GM12865 (cell line): ENCODE results near the gene FRMD1.

Experiments used
- DNase-seq: peaks from one replicate; pipeline ENCODE4 v3.0.0; 2010; ENCODE audit warnings: low read depth
- H3K4me3 ChIP-seq: 2 replicates; pipeline ENCODE4 v1.5.1; 2011; ENCODE audit warnings: mild to moderate bottlenecking, low read depth, low read length, control low read depth
- TF ChIP-seq, protein P1 (sequence below): IDR thresholded peaks from 2 replicates; pipeline ENCODE4 v1.5.1; 2011; ENCODE audit warnings: low read length, control low read depth, low read depth, inconsistent platforms; ENCODE audit not compliant: insufficient read depth; ENCODE audit errors: missing control alignments

The FRMD1 gene

DNA sequence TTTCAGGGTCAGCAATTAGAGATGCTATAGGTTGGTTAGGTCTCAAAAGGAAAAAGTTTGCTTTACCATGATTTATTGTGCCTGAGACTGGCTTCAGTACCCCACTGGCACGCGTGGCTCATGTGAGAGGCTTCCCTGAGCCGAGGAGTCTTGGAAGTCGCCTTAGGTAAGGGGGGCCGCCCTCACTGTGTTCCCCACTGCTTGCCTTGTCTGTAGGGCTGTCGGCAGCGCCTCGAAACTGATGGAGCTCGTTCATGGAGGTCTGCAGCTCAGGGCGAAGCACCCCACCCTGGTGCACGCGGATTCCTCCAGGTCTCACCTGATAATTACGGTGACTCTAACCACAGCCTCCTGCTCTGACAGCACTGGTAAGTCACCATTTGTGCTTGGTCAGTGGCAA, 39.2 kb downstream of the FRMD1 start:
- no peak for DNase-seq
- H3K4me3 ChIP-seq = no peak overlapping the region
- TF ChIP-seq, protein P1, sequence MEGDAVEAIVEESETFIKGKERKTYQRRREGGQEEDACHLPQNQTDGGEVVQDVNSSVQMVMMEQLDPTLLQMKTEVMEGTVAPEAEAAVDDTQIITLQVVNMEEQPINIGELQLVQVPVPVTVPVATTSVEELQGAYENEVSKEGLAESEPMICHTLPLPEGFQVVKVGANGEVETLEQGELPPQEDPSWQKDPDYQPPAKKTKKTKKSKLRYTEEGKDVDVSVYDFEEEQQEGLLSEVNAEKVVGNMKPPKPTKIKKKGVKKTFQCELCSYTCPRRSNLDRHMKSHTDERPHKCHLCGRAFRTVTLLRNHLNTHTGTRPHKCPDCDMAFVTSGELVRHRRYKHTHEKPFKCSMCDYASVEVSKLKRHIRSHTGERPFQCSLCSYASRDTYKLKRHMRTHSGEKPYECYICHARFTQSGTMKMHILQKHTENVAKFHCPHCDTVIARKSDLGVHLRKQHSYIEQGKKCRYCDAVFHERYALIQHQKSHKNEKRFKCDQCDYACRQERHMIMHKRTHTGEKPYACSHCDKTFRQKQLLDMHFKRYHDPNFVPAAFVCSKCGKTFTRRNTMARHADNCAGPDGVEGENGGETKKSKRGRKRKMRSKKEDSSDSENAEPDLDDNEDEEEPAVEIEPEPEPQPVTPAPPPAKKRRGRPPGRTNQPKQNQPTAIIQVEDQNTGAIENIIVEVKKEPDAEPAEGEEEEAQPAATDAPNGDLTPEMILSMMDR = no peak

DNA sequence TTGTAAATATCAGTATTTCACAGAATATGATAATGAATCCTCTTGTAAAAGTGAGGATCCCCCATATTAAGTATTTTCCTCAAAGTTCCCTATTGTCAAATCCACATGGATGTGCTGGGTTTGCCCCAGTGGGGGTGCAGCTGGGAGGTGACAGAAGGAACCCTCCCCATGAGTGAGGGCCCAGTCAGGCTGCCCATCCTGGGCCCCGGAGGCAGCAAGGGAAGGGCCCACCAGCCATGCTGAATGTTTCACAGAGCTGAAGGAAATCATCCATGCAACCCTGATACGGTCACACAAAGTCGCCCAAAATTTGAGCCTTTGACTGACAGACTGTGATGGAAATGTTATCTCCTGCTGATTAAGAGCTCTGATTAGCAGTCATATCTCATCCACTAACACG, 39.7 kb downstream of the FRMD1 start:
- DNase-seq = no peak
- H3K4me3 ChIP-seq = no peak overlapping the region
- TF ChIP-seq, protein P1 = no peak

DNA sequence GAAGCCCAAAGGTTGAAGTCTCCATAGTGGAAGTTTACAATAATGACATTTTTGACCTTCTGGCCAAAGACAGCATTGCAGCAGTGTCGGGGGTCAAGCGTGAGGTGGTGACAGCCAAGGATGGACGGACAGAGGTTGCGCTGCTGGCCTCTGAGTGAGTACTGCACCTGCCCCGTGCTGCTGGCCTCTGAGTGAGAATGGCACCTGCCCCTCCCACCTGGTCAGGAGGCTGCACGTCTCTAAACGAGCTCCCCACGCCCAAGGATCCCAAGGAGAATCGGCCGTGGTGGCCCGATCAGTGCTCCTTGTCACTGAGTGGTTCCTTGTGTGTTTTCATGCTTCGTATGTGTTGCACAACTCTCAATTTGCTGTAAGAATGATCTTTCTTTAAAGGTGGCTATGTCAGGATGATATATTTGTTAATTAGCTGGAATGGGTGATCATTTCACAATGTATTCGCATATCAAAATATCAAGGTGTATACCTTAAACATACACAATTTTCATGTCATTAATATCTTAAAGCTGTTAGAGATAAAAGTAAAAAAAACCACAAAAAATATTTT, 40.4 kb downstream of the FRMD1 start:
- DNase-seq = no peak
- TF ChIP-seq, protein P1 = no peak
- H3K4me3 ChIP-seq = no peak overlapping the region

DNA sequence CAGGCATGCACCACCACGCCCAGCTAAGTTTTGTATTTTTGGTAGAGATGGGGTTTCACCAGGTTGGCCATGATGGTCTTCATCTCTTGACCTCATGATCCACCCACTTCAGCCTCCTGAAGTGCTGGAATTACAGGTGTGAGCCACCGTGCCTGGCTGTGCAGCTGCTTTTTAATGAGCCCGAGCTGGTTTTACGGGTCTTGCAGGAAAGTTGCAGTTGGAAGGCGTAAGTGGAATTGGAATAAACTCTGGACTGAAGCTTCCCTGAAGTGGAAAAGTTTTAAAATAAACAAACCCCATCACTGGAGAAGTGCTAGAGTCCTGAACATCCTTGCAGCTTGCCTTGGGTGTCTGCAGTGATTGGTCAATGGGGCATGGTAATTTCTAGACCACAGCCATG, 41.2 kb downstream of the FRMD1 start:
- TF ChIP-seq, protein P1 = no peak
- no peak for DNase-seq
- no peak overlapping the region for H3K4me3 ChIP-seq

DNA sequence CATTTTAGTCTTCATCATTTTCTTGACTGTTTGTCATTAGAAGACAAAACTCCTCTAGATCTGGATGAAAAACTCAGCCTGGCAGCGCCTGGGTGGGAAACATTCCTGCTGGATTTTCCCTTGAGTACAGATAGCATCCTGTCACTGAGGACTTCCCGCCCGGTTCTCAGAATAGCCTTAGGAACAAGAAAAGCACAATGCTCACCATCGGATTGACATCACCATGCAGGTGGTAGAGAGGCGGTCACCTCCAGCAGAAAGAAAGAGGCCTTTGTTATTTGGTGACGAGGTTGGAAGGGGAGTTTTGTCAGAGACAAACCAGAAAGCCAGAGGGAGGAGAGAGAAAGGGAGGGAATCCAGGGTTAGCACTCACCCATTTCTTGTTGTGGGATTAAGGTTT, 41.8 kb downstream of the FRMD1 start:
- no peak overlapping the region for H3K4me3 ChIP-seq
- DNase-seq = no peak
- TF ChIP-seq, protein P1 = no peak

DNA sequence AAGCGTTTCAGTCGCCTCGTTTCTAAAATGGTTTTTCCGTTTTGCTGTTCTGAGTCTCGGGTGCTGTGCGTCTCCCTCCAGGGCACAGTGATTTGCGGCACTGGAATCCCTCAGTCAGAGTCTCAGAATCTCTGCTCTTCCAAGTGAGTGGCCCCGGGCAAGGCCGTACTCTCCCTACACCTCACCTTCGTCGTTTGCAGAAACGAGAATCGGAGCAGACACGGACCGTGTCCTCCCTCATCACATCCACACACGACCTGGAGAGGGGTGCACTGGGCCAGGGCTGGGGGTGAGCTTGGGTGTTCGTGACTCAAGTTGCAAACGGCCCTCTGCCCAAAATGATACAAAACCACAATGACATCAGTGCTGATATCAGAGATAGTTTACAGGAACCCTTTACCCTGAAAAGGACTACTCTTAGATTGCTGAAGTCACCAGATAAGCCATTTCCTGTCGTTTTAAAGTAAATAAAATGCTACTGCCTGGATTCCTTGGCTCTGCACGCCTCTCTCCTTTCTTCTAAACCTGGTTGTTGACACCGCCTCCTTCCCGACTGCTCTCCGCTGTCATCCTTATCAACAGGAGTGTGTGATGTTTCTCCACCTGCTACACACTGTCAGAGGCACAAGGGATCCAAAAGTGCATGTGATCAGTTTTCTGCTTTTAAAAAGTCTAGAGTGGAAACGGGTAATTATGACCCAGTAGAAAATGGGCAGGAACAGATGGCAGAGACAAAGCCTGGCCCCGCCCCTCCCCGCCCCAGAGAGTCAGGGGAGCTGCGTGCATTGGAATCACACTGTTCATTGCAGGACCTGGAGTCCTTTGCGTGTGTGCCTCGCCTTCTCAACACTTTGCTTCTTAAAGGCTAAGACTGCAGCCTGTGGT, 43.1 kb downstream of the FRMD1 start:
- H3K4me3 ChIP-seq = no peak overlapping the region
- TF ChIP-seq, protein P1 = no peak
- no peak for DNase-seq
